T-cell (primary cell): ENCODE data around the gene AGAP3. TPM values are rescaled to one million over a fixed set of nuclear protein-coding genes. Genes with fewer than 3 reads are reported as not detected.

Experiments
- ATAC-seq, 4 experiments: fragments of 200-7000 bp in 3 of 4; fragments of 150-1000 bp in 1 of 4; cut with Tn5 transposase; replicated peaks in 1 of 4; 1 replicate in 3 of 4; 2 replicates in 1 of 4; pipeline ENCODE4 v1.10.0; 2021; ENCODE audit warnings: moderate library complexity in 3 of 4, mild to moderate bottlenecking in 2 of 4, moderate number of reproducible peaks in 1 of 4
- CTCF ChIA-PET, 2 donors: fragments of 300-600 bp; sonication (Branson Sonifier 250); formaldehyde crosslinking; loops; one replicate each; lab custom pipeline; 2022; ENCODE audit warnings: antibody characterized with exemption in 2 of 2; lab: Charles Lee
- POLR2A ChIA-PET, 2 donors: fragments of 300-600 bp; sonication (Branson Sonifier 250); formaldehyde crosslinking; loops; one replicate each; lab custom pipeline; 2022; ENCODE audit warnings: antibody characterized with exemption in 2 of 2; lab: Charles Lee
- DNase-seq, 35 experiments: peaks; one replicate each; pipeline versions ENCODE4 v3.0.0 to v3.0.0-alpha.2; 2013 to 2023
- H3K27ac ChIP-seq: one replicate; pipeline ENCODE4 v1.5.1; 2013; ENCODE audit warnings: low read length
- H3K27me3 ChIP-seq, 2 experiments: replicated peaks in 1 of 2; 1 replicate in 1 of 2; 2 replicates in 1 of 2; pipeline versions ENCODE4 v1.6.1 to v1.7.0; 2013; ENCODE audit warnings: low read length in 1 of 2, mixed read lengths in 1 of 2; ENCODE audit not compliant: control insufficient read depth in 2 of 2, insufficient read depth in 2 of 2; ENCODE audit errors: extremely low read depth in 1 of 2
- H3K36me3 ChIP-seq, 2 donors: 1 replicate in 1 of 2; 2 replicates in 1 of 2; pipeline versions ENCODE4 v1.6.1 to v1.7.0; 2013; ENCODE audit warnings: low read length in 1 of 2; ENCODE audit not compliant: control insufficient read depth in 2 of 2, insufficient read depth in 1 of 2; ENCODE audit errors: extremely low read depth in 1 of 2
- H3K4me1 ChIP-seq, 2 experiments: 1 replicate in 1 of 2; 2 replicates in 1 of 2; pipeline versions ENCODE4 v1.6.1 to v1.7.0; 2013; ENCODE audit warnings: low read length in 2 of 2, mixed read lengths in 1 of 2; ENCODE audit not compliant: insufficient read depth in 2 of 2, control insufficient read depth in 1 of 2; ENCODE audit errors: extremely low read depth in 1 of 2
- H3K4me3 ChIP-seq, 2 donors: 1 replicate in 1 of 2; 2 replicates in 1 of 2; pipeline versions ENCODE4 v1.5.1 to v1.7.0; 2013; ENCODE audit warnings: mild to moderate bottlenecking in 2 of 2, low read length in 1 of 2, moderate library complexity in 1 of 2; ENCODE audit not compliant: control insufficient read depth in 1 of 2; ENCODE audit errors: extremely low read depth in 1 of 2
- H3K9me3 ChIP-seq: 2 replicates; pipeline ENCODE4 v1.7.0; 2013
- H3K27ac Mint-ChIP-seq, 2 donors: one replicate each; pipeline ENCODE4 v1.8.0; 2020 to 2021; ENCODE audit warnings: mild to moderate bottlenecking in 2 of 2, mixed read lengths in 2 of 2
- H3K27me3 Mint-ChIP-seq, 2 donors: one replicate each; pipeline ENCODE4 v1.8.0; 2021 to 2022; ENCODE audit warnings: mixed read lengths in 2 of 2
- H3K36me3 Mint-ChIP-seq: one replicate; pipeline ENCODE4 v1.8.0; 2021; ENCODE audit warnings: mixed read lengths
- H3K4me1 Mint-ChIP-seq, 3 donors: one replicate each; pipeline ENCODE4 v1.8.0; 2020 to 2022; ENCODE audit warnings: mixed read lengths in 3 of 3, mild to moderate bottlenecking in 1 of 3
- H3K4me3 Mint-ChIP-seq, 3 donors: one replicate each; pipeline ENCODE4 v1.8.0; 2020 to 2022; ENCODE audit warnings: mild to moderate bottlenecking in 3 of 3, mixed read lengths in 3 of 3, moderate library complexity in 3 of 3
- H3K9me3 Mint-ChIP-seq, 3 donors: one replicate each; pipeline ENCODE4 v1.8.0; 2020 to 2022; ENCODE audit warnings: mixed read lengths in 3 of 3
- WGBS: methylation state at CpG from one replicate; pipeline ENCODE4 v1.1.5; 2013; ENCODE audit warnings: missing lambda C conversion rate; ENCODE audit not compliant: insufficient coverage; 5-methylcytosine and 5-hydroxymethylcytosine counted together
- total RNA-seq, 35 experiments: library from RNA in 6 of 35; stranded (reverse) in 6 of 35; fragments of 120-200 nt in 1 of 35; gene quantifications; one replicate each; pipeline versions ENCODE4 v1.2.1 to v1.2.4 and lab custom pipeline; 2013 to 2026

Gene AGAP3
- total RNA-seq, 5 donors from 2014 or later (not counting 1 experiment from before 2014, with no cell fraction given), result 28.2 to 67.3 (median 50.9) TPM

DNA sequence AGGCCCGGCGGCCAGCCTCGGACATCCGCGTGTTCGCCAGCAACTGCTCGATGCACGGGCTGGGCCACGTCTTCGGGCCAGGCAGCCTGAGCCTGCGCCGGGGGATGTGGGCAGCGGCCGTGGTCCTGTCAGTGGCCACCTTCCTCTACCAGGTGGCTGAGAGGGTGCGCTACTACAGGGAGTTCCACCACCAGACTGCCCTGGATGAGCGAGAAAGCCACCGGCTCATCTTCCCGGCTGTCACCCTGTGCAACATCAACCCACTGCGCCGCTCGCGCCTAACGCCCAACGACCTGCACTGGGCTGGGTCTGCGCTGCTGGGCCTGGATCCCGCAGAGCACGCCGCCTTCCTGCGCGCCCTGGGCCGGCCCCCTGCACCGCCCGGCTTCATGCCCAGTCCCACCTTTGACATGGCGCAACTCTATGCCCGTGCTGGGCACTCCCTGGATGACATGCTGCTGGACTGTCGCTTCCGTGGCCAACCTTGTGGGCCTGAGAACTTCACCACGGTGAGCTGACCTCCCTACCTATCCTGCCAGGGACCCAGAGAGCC lies 37.3 kb upstream of the AGAP3 start:
- WGBS, result 96% methylated on average over 37 of the region's 38 CpGs
- DNase-seq (no peak), ATAC-seq (no peak)
- H3K4me1 Mint-ChIP-seq, result peaks cover 9 to 13% (median 10%) of the 10 kb centered on the region in 3 donors
- POLR2A ChIA-PET, result no interaction called here
- no peak overlapping the region for H3K4me3 ChIP-seq
- H3K4me1 ChIP-seq, result peaks cover 2 to 24% of the 10 kb centered on the region in 2 experiments
- no peak overlapping the region for H3K4me3 Mint-ChIP-seq
- H3K9me3 Mint-ChIP-seq, result no peaks in the 10 kb centered on the region
- no peak overlapping the region for H3K27ac Mint-ChIP-seq
- H3K9me3 ChIP-seq, result no peaks in the 10 kb centered on the region
- CTCF ChIA-PET, result no interaction called here
- no peak overlapping the region for H3K27ac ChIP-seq
- peaks cover 0 to 21% of the 10 kb centered on the region in 2 experiments for H3K27me3 ChIP-seq
- H3K36me3 Mint-ChIP-seq, result peaks cover 9% of the 10 kb centered on the region
- H3K27me3 Mint-ChIP-seq, result peaks cover 0 to 4% of the 10 kb centered on the region in 2 donors
- H3K36me3 ChIP-seq, result peaks cover 0 to 5% of the 10 kb centered on the region in 2 donors

DNA sequence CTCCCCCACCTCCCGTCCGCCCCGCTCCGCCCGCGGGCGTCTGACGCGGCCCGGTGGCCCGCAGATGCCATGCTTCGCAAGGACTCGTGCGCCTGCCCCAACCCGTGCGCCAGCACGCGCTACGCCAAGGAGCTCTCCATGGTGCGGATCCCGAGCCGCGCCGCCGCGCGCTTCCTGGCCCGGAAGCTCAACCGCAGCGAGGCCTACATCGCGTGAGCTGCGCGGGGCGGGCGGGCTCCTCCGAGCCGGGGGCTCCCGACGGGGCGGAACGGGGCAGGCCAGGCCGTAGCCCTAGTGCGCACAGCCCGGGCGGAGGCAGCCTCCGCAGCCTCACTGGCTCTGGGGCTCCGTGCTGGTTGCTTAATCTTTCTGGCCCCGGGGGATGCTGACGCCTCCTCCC lies 35.2 kb upstream of the AGAP3 start:
- ChIA-PET POLR2A (interaction anchor here in 1 of 2 donors (0.6 kb wide), 2 partner anchors 34 to 43 kb away, joined by 3 to 4 read pairs; no protein-coding TSS in a partner anchor), CTCF (interaction anchor here in 1 of 2 donors (0.7 kb wide), 1 partner anchor 67 kb away, joined by 4 read pairs; no protein-coding TSS in a partner anchor)
- no peaks in the 10 kb centered on the region for H3K9me3 ChIP-seq
- no peak overlapping the region for H3K27ac ChIP-seq
- Mint-ChIP-seq H3K9me3 (no peaks in the 10 kb centered on the region), H3K4me3 (no peak overlapping the region), H3K27me3 (peaks cover 0 to 4% of the 10 kb centered on the region in 2 donors), H3K27ac (no peak overlapping the region), H3K4me1 (peaks cover 9 to 13% (median 10%) of the 10 kb centered on the region in 3 donors), H3K36me3 (peaks cover 8% of the 10 kb centered on the region)
- peak; percentile 18 to 80 (median 56) for DNase-seq
- peaks cover 2 to 24% of the 10 kb centered on the region in 2 experiments for H3K4me1 ChIP-seq
- 2% methylated on average over 47 of the region's 50 CpGs for WGBS
- peaks cover 0 to 21% of the 10 kb centered on the region in 2 experiments for H3K27me3 ChIP-seq
- ATAC-seq, result peak; percentile 75 to 94 (median 80)
- no peaks in the 10 kb centered on the region for H3K36me3 ChIP-seq
- no peak overlapping the region for H3K4me3 ChIP-seq

DNA sequence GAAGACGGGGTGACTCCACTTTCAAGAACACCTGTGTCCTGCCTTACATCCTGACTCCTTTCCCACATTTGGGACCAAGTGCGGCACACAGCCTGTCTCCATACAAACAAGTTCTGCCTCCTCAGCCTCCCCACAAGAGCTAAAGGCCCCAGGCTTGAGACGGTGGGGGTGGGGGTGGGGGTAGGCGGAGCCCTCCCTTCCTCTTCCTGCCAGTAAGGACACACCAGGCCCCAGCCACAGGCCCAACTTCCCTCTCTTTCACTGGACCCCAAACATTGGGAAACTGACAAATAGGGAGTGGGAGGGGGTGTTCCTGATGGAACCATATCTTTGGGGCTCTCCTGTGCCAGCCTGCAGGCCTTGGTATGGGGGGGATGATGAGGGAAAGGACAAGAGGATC lies 33.2 kb upstream of the AGAP3 start:
- Mint-ChIP-seq H3K4me3 (no peak overlapping the region), H3K27me3 (peaks cover 0 to 4% of the 10 kb centered on the region in 2 donors), H3K27ac (no peak overlapping the region), H3K9me3 (no peaks in the 10 kb centered on the region), H3K36me3 (peaks cover 8% of the 10 kb centered on the region), H3K4me1 (peaks cover 20 to 26% (median 24%) of the 10 kb centered on the region in 3 donors)
- H3K27ac ChIP-seq, result no peak overlapping the region
- no CpG with 5 or more reads among the region's 4 CpGs for WGBS
- ATAC-seq (no peak), DNase-seq (no peak)
- ChIA-PET POLR2A (interaction anchor here in 1 of 2 donors (0.5 to 0.6 kb wide), 2 partner anchors 24 to 176 kb away, joined by 4 to 5 read pairs; no protein-coding TSS in a partner anchor), CTCF (interaction anchor here in 1 of 2 donors (0.7 kb wide), 1 partner anchor 71 kb away, joined by 3 read pairs; no protein-coding TSS in a partner anchor)
- H3K27me3 ChIP-seq, result peaks cover 0 to 21% of the 10 kb centered on the region in 2 experiments
- H3K4me3 ChIP-seq, result no peak overlapping the region
- no peaks in the 10 kb centered on the region for H3K36me3 ChIP-seq
- no peaks in the 10 kb centered on the region for H3K9me3 ChIP-seq
- H3K4me1 ChIP-seq, result peaks cover 10 to 37% of the 10 kb centered on the region in 2 experiments

DNA sequence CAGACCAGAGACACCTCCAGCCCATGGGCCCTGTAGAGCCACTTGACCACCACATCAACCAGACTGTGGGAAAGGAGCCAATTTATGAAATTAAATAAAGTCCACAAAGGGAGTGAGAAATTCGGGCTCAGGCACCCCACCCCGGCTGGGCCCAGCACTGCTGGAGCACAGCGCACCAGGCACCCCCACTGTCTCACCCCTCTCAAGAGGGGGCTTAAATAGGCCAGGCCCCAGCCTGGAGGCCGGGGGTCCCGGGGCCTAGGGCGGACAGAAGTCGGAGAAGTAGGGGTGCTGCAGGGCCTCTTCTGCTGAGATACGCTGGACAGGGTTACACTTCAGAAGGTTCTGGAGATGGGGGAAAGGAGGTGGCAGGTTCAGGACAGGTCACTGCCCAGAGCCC lies 32.5 kb upstream of the AGAP3 start:
- no peak for DNase-seq
- H3K27me3 ChIP-seq, result peaks cover 0 to 21% of the 10 kb centered on the region in 2 experiments
- H3K4me3 ChIP-seq, result no peak overlapping the region
- 100% methylated on average over 2 of the region's 8 CpGs for WGBS
- Mint-ChIP-seq H3K4me3 (no peak overlapping the region), H3K9me3 (no peaks in the 10 kb centered on the region), H3K4me1 (peaks cover 23 to 30% (median 30%) of the 10 kb centered on the region in 3 donors), H3K27ac (no peak overlapping the region), H3K27me3 (peaks cover 0 to 4% of the 10 kb centered on the region in 2 donors), H3K36me3 (peaks cover 8% of the 10 kb centered on the region)
- ChIA-PET POLR2A (no interaction called here), CTCF (no interaction called here)
- H3K27ac ChIP-seq, result no peak overlapping the region
- ATAC-seq, result no peak
- H3K9me3 ChIP-seq, result no peaks in the 10 kb centered on the region
- H3K36me3 ChIP-seq, result no peaks in the 10 kb centered on the region
- peaks cover 16 to 43% of the 10 kb centered on the region in 2 experiments for H3K4me1 ChIP-seq

DNA sequence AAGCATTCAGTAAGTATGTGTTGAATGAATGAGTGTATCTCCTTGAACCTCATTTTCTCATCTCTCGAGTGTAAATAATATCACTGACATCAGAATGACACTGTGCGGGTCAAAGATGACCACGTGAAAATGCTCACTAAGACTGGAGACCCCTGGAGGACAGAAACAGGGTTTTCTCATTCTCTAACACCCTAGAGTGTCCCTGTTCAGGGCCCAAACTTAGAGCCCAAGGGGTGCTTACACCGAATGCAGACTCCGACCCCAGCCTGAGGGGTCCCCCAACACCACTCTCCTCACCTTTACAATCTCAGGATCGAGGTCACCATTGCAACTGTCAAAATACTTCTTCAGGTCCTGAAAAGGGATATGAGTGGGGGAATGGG lies 30.0 kb upstream of the AGAP3 start:
- H3K27me3 ChIP-seq, result peaks cover 0 to 10% of the 10 kb centered on the region in 2 experiments
- no peak overlapping the region for H3K4me3 ChIP-seq
- DNase-seq (no peak), ATAC-seq (no peak)
- H3K4me1 Mint-ChIP-seq, result peaks cover 33 to 47% (median 46%) of the 10 kb centered on the region in 3 donors
- H3K4me1 ChIP-seq, result peaks cover 28 to 56% of the 10 kb centered on the region in 2 experiments
- H3K27ac Mint-ChIP-seq, result no peak overlapping the region
- H3K27me3 Mint-ChIP-seq, result peaks cover 0 to 4% of the 10 kb centered on the region in 2 donors
- WGBS, result 100% methylated on average over 2 of the region's 6 CpGs
- POLR2A ChIA-PET, result interaction anchor here in 1 of 2 donors (0.6 kb wide), 1 partner anchor 21 kb away, joined by 4 read pairs; no protein-coding TSS in a partner anchor
- CTCF ChIA-PET, result no interaction called here
- H3K9me3 Mint-ChIP-seq, result no peaks in the 10 kb centered on the region
- no peaks in the 10 kb centered on the region for H3K9me3 ChIP-seq
- peak overlapping the region; percentile 90 for H3K4me3 Mint-ChIP-seq
- H3K36me3 Mint-ChIP-seq, result peaks cover 8% of the 10 kb centered on the region
- no peak overlapping the region for H3K27ac ChIP-seq
- H3K36me3 ChIP-seq, result no peaks in the 10 kb centered on the region

DNA sequence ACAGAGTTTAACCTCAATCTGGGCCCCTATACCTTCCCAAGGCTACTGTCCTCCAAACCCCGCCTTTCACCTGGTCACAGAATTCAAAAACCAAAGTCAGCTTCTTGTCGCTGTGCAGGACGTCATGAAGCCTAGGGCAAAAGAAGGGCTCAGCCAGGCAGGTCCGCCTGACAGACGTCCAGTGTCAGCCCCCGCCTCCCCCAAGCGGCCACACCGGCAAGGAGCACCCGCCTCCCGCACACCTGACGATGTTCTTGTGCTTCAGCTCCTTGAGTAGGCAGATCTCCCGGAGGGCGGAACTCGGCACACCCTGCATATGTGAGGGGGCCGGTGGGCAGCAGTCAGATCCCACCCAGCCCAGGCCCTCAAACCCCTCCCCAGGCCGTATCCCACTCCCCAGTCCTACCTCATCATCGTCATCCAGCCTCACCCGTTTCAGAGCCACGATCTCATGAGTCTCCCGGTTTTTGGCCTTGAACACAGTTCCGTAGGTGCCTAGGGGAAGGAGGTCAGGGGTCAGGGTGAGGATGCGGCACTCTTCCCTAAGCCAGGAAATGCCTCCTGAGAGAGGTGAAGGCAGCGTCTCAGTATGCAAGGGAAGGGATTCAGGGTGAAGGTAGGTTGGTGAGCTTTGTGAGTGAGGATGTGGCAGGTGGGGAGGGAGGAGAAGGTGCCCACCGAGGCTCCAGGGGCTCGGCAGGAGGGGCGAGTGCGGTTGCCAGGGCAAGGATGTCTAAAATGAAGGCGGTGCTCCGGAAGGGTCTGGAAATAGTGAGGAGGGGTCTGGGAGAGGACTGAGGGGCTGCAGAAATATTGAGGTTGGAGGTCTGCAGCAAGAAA lies 29.4 kb upstream of the AGAP3 start:
- Mint-ChIP-seq H3K27ac (peak overlapping the region in 1 of 2 donors; percentile 95), H3K27me3 (peaks cover 0 to 4% of the 10 kb centered on the region in 2 donors), H3K4me3 (peak overlapping the region; percentile 90), H3K9me3 (no peaks in the 10 kb centered on the region), H3K36me3 (peaks cover 8% of the 10 kb centered on the region), H3K4me1 (peaks cover 39 to 53% (median 49%) of the 10 kb centered on the region in 3 donors)
- ChIA-PET POLR2A (no interaction called here), CTCF (no interaction called here)
- DNase-seq (no peak), ATAC-seq (no peak)
- Histone ChIP-seq H3K36me3 (no peaks in the 10 kb centered on the region), H3K27ac (no peak overlapping the region), H3K4me3 (peak overlapping the region; percentile 85 to 88), H3K9me3 (no peaks in the 10 kb centered on the region), H3K27me3 (peaks cover 0 to 6% of the 10 kb centered on the region in 2 experiments), H3K4me1 (peaks cover 28 to 56% of the 10 kb centered on the region in 2 experiments)
- WGBS, result 66% methylated on average over 20 of the region's 29 CpGs
